ENCODE measurements around the gene SSTR1.
"Not testable (repeated sequence)": the region's sequence is repeated elsewhere in the genome, so short reads cannot be mapped to it uniquely, and the experiment has no call there.

Gene SSTR1

GRCh38 chr14:38207736-38208617 lies at the start of gene SSTR1:
TSS of gene SSTR1 (plus strand) at chr14:38207904. CDS start at chr14:38209390, 1,486 bp downstream.
- no peak for FAIRE-seq

- no peak for FAIRE-seq
Observed at GRCh38 chr14:38158468-38158867, 49.2 kb upstream of the SSTR1 start.

- no peak for FAIRE-seq
Observed at GRCh38 chr14:38168416-38168815, 39.3 kb upstream of the SSTR1 start.

GRCh38 chr14:38171197-38171596 lies 36.5 kb upstream of the SSTR1 start:
- no peak for FAIRE-seq

- FAIRE-seq: no peak
Observed at GRCh38 chr14:38174711-38175110, 33.0 kb upstream of the SSTR1 start.

GRCh38 chr14:38175658-38176057 lies 32.0 kb upstream of the SSTR1 start:
- FAIRE-seq: no peak

GRCh38 chr14:38176379-38176778 lies 31.3 kb upstream of the SSTR1 start:
- FAIRE-seq: no peak

GRCh38 chr14:38184132-38184531 lies 23.6 kb upstream of the SSTR1 start:
- no peak for FAIRE-seq

- FAIRE-seq: no peak
Observed at GRCh38 chr14:38185671-38186070, 22.0 kb upstream of the SSTR1 start.

- FAIRE-seq: no peak
Observed at GRCh38 chr14:38186216-38186615, 21.5 kb upstream of the SSTR1 start.

- no peak for FAIRE-seq
Observed at GRCh38 chr14:38187528-38187927, 20.2 kb upstream of the SSTR1 start.

GRCh38 chr14:38189930-38190726 lies 17.6 kb upstream of the SSTR1 start:
- FAIRE-seq: no peak

GRCh38 chr14:38190846-38191245 lies 16.9 kb upstream of the SSTR1 start:
- FAIRE-seq: not testable (repeated sequence)

GRCh38 chr14:38191491-38191890 lies 16.2 kb upstream of the SSTR1 start:
- FAIRE-seq: not testable (repeated sequence)

- peak; percentile 44 for FAIRE-seq
Observed at GRCh38 chr14:38197001-38197783, 10.5 kb upstream of the SSTR1 start.

- FAIRE-seq: no peak
Observed at GRCh38 chr14:38197784-38198335, 9.8 kb upstream of the SSTR1 start.

GRCh38 chr14:38198425-38198824 lies 9.3 kb upstream of the SSTR1 start:
- FAIRE-seq: no peak

- FAIRE-seq: no peak
Observed at GRCh38 chr14:38199076-38199475, 8.6 kb upstream of the SSTR1 start.

GRCh38 chr14:38199739-38200138 lies 8.0 kb upstream of the SSTR1 start:
- no peak for FAIRE-seq

- FAIRE-seq: no peak
Observed at GRCh38 chr14:38201137-38201828, 6.4 kb upstream of the SSTR1 start.

- FAIRE-seq: no peak
Observed at GRCh38 chr14:38202444-38203191, 5.1 kb upstream of the SSTR1 start.
